GM10847 (cell line): Measurements from ENCODE around the gene RIBC1.

Experiments used
- POLR2A ChIP-seq: IDR thresholded peaks from 2 replicates; pipeline ENCODE4 v1.6.1; 2011; ENCODE audit not compliant: insufficient read length; ENCODE audit errors: extremely low read depth

The RIBC1 gene

DNA sequence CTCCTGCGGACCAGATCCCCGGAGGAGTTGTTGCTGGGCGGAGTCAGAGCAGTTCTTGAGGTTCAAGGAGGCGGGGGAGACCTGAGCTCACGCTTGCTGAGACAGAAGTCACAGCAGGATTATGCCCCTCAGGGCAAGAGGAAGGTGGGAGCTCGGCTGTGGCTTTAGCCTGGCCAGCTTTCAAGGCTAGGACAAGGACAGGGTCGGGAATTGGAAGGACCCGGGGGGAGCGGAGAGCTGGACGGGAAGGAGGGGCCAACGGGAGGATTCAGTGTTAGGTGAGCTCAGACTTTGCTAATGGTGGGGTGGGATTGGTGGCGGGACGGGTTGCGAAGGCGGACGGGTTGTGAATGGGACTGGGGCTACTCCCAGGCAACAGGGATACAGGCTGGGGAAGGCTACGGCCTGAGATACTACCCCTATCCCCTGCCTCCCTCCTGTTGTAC, at the start of gene RIBC1:
Gene RIBC1 (plus strand): TSS at position 13 of the 446 bp plus-strand sequence. CDS start 3,404 bp downstream, outside the sequence.
- TF ChIP-seq POLR2A: no peak

DNA sequence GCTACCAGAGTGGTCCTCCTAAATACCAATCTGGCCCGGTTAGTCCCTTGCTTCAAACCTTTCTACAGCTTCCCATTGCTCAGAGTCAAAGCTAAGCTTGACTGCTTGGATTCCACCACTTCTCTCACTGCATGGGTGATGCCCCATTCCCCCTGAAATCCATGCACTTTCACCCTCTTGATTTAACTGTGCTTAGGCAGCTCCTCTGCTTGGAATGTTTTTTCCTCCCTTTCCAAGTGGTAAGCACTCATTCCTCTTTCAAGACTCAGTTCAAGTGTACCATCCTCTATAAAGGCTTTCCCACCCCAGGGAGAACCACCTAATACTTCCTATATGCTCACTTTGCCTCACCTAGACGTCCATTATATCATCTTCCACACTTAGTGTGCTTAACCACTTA, 49.4 kb upstream of the RIBC1 start:
- TF ChIP-seq POLR2A: no peak

DNA sequence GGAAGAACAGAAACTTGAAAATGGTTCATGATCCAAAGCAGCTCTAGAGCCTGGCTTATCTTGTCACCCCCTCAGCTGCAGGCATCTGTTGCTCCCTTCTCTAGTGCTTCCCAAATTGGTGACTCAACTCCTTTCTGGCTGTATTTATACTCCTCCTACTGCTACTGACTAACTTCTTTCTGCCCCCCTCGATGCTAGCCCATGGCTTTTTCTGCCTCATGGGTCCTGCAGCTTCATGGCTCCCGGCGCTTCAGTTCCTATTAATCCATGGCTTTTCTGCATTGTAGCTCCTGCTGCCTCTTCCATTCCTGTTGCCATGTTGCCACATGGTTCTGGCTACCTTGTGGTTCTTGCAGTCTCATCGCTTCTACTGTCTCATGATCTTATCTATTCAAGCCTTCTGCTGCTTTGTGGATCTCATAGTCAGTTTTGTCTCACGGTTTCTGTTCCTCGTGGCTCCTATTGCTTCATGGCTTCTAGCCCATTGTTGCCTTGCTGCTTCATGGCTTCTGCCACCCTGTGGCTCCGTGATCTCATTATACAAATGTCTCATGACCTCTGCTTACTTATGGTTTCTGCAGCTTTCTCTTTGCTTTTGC, 48.4 kb upstream of the RIBC1 start:
- TF ChIP-seq POLR2A: no peak

DNA sequence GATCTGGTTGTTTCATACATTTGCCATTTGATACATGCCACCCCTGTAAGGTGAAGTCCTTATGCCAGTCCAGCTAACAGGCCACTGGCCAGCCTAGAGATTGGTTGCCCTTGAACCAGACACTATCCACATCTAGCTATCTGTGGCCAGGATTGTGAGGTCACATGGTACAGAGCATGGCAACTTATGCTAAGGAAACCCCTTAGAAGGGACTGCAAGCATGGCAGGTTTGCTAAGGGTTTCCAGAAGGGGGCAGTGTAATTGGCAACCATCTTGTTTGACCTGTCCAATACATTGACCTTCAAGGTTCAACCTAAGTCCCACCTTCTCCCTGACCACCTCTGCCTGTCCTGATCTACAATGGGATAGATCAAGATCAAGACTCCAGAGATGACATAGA, 47.8 kb upstream of the RIBC1 start:
- no peak for TF ChIP-seq POLR2A

DNA sequence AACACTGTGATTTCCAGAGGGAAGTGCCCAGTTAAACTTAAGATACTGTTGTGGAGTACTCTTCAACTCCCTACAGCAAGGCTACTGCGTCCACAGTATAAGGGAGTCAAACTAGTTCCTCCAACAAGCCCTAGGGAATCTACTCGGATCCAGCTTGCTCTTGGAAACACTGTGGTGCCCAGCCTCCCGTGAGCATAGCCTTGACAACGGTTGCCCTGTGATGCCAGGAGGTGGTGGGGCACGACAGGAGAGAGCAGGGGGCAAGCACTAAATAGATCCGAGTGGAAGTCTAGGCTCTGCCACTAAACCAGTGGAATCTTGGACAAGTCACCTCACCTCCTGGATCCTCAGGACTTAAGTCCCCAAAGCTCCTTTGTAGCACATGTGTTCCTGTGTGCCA, 45.8 kb upstream of the RIBC1 start:
- no peak for TF ChIP-seq POLR2A

DNA sequence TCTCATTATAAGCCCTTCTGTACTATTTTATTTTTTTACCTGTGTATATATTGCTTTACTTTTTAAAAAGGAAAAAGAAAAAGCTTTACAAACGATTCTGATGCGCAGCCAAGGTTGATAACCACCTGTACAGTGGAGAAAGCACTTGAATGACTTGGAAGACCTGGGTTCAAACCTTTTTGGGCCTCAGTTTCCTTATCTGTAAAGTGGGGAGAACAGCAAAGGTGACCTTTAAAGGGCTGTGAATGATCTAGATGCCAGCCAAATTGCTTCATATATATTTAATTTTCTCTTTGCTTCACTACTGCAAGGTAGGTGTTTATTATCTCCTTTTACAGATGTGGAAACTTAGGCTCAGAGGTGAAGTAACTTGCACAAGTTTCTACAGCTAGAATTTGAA, 45.2 kb upstream of the RIBC1 start:
- no peak for TF ChIP-seq POLR2A

DNA sequence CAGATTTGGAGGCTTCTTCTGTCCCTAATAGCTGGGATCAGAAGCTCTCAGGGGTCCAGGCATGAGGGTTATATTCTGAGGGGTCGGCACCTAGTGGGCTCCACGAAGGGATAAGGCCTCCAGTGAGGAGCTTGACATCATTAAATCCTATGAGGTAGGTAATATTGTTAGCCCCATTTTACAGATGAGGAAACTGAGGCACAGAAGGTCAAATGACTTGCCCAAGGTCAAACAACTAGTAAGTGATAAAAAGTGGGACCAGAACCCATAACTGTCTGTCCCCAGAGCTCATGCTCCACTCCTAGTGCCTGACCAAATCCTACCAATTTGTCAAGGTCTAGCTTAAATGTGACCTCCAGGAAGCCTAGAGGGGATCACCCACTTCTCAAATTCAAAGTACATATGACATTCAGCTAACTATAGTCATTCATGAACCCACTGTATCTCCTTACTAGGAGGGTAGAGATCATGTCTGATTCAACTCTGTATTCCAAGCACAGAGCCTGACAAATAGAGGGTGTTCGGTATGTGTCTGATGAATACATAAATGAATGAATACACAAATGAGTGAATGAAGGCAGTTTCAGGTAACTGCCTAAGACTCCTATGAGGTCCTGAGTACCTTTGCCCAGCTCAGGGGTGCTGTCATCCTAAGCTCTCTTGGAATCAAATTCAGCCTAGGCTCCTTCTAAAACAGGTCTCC, 43.5 kb upstream of the RIBC1 start:
- TF ChIP-seq POLR2A: no peak

DNA sequence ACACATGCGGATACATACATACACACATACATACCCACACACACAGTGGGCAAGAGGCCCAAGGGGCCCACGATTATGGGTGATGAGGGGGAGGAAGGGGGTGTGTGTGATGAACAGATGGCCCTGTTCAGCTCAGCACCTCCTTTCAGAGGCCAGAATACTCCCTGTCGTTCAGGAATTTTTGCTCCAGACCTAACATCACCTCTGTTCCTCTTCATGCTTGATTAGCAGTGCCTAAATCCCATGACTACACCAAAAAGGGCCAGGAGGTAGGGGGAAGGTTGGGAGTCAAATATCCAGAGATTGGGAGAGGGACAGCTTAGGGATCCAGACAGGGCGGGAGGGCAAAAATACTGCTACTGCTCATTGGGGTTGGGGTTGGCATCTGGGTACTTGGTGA, 42.9 kb upstream of the RIBC1 start:
- TF ChIP-seq POLR2A: no peak

DNA sequence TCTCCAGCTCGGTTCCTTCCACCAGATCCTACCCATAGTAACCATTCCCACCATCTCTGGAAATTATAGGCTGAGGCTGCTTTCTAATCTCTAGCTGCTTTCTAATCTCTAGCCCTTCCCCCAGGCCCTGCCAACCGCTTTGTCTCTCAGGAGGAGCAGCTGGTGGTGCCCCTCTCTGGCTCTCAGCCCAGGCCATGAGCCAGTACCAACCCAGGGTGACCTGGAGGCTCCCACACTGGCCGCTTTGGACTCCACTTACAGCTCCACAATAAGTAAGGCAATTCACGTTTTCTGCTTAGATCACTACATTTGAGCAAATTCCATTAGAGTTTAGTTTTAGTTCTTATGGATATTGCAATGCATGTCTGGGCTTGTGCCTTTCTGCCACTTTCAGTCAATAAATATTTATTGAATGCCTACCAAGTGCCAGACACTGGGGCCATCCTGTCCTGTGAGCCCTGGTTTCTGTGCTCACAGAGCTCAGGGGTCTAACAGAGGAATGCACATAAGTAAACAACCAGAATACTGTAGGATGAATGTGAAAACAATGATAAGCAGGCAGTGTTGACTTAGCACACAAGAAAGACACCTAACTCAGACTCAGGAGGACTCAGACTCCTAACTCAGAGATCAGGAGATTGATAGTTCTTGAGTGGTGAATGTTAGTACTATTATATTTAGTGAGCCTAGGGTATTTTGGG, 39.1 kb upstream of the RIBC1 start:
- no peak for TF ChIP-seq POLR2A

DNA sequence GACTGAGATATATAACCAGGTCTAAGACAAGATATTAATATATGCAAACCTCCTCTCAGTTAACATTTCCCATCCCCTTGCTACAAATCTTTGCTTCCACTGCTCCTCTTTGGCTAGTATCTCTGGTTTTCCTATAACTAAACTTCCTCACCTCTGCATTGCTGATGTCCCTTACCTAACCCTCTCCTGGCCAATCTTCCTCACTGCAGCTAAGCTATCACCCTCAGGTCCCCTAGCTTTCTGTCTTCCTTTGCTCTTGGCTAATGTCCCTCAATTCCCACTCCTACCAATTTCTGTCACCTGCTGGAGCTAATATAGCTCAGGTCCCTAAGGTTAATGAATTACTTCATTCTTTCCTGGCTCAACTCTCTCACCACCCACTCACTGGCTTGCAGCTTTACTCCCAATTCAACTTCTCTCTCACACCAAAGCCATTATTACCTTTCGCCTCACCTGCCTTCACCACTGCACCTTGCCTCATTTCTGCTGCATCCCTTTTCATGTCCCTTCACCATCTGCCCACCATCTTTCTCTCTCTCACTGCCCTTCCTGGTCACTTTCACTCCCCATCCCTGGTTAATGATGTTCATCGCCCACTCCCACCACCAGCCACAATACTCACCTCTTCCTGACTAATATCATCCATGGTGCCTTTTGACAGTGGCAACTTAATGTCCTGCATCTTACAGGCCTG, 26.9 kb upstream of the RIBC1 start:
- no peak for TF ChIP-seq POLR2A

DNA sequence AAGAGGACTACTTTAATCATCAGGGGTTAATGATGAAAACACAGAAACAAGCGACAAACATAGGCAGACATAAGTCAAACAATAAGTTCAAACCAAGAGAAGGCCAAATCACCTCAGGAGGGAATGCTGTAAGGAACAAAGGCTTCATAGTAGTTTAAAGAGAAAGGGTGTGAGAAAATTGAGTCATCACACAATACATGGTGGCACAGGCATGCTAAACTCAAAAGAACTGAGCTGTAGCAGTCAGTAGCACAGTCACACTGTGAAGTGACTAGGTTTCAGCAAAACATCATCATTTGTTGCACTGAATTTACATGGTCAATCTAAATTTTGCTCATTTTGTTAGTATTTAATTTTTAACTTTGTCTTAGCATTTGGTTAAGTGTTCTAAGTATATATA, 24.5 kb upstream of the RIBC1 start:
- TF ChIP-seq POLR2A: no peak

DNA sequence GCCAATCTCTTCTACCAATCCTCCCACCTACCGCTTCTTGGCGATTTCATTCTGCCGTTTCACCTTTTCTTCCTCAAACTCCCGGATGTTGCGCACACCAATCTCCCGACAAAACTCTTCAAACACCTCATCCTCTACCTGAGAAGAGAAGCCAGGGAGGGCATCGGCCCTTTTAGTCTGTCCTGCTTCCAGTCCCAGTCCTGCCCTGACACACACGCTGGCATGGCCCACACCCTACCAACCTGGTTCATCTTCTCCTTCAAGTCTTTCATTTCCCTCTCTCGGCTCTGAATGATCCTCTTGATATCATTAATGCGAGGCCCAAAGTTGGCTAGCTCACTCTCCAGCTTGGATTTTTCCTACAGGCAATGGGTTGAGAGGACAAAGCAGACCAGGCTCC, 19.1 kb upstream of the RIBC1 start:
- no peak for TF ChIP-seq POLR2A

DNA sequence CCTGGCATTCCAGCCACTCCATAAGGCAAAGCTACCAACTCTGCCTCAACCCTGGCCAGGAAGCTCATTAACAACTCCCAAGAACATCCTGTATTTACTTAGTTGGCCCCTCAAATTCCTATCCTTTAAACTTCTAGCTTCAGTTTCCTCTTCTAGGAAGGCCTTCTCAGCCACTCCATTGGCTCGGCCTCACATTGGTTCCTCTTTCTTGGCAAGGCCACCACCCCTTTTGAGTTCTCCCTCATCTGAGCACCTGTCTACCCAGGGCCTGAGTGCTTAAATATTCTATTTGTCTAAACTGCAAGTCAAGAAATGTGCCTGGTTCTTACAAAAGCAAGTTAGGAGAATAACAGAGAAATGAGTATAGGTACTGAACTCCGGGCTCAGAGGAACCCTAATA, 10.2 kb upstream of the RIBC1 start:
- no peak for TF ChIP-seq POLR2A

DNA sequence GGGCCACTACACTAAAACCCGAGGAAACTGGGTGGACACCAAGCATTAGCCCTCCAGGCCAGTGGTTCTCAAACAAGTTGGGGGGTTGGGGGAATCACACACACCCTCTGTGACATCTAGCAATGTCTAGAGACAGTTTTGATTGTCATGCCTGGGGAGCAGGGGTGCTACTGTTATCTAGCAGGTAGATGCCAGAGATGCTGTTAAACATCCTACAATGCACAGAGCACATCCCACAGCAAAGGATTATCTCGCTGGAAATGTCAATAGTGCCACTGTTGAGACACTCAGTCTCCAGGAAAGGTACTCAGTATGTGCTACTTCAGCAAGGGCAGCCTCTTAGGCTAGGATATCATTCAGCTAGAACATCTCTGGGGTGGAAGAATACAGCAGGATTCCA, 1.5 kb upstream of the RIBC1 start:
- no peak for TF ChIP-seq POLR2A

DNA sequence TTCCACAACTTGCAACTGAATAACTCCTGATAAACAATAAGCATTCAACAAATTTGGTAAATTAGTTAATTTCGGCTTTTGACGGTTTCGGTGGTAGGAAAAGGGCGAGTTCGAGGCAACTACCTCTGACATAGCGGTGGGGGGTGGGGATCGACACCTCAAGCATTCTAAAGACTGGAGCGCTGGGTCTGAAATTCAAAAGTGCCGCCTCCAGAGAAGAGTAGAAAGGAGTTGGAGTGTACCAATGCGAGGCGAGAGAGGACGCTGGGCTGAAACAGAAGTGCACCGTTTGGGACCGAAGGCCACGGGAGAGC, 944 bp upstream of the RIBC1 start:
- TF ChIP-seq POLR2A: no peak

DNA sequence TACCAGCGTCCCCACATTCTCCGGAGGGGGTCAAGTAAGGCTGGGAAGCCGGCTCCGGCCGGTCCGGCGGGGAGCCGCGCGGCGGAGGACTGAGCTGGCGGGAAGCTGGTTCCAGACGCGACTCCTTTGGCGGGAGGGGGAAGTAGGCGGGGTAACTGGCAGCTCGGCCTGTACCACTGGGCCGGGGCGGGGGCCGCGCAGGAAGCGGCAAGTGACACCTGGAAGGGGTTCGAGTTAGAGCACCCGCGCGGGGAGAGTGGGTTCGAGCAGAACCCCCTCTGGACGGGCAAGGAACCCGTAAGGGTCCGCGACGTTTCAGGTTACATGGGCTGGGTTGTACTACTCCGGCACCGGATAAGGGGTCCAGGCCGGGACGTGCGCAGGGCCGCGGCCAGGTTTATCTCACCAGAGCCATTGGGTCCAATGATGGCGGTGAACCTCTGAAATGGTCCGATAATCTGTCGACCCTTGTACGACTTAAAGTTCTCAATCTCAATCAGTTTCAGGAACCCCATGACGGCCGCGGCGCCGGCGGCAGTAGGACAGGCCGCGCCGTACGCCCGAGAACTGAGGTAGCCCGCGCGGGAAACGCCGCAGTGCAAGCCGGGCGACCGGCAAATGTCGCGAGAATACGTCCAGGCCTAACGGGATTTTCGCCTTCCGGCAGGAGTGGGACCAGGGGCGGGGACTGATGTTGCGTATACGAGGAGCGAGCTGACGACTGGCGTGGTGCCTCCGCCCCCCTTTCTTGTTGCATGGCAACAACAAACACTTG, 400 bp upstream of the RIBC1 start, which contains the start of gene SMC1A:
Gene SMC1A (minus strand): TSS at position 569 of the 775 bp plus-strand sequence. CDS start 54 bp downstream, at position 515.
- peak; percentile 78 for TF ChIP-seq POLR2A

DNA sequence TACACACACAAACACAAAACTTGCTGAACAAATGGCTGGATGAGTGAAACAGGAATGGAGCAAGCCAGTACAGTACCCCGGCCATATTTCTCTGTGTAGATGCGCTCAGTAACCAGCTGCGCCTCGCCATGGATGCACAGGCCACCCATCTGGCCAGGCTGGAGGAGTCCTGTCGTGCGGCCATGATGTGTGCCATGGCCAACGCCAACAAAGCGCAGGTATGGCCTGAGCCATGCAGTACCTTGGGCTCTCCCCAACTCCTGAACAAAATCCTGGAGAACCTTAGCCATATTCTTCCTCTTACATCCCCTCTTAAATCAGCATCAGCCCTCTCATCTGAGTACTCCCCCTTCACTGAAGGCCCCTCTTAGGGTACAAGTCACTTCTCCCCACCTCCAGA, 7.1 kb downstream of the RIBC1 start:
- TF ChIP-seq POLR2A: no peak
